ENCODE results near the gene CCDC40. TPM values are rescaled to one million over a fixed set of nuclear protein-coding genes. Genes with fewer than 3 reads are reported as not detected.

The CCDC40 gene
- total RNA-seq, 1 experiment from 2014 or later, result 3.9 TPM

- Histone ChIP-seq H3K27me3 (replicated peaks; ENCODE audit: control insufficient read depth, insufficient read depth, low read length) (no peaks in the 10 kb centered on the region; the same call in 1 of the 2 replicates), H3K9me3 (no peaks in the 10 kb centered on the region), H3K4me1 (peaks cover 9% of the 10 kb centered on the region), H3K4me3 (ENCODE audit: low read depth, low read length) (no peak overlapping the region), H3K36me3 (ENCODE audit: control insufficient read depth, insufficient read depth, low read length) (no peaks in the 10 kb centered on the region)
- no peak for TF ChIP-seq CTCF (IDR thresholded peaks at IDR 0.05; ENCODE audit: insufficient read depth in 1 of 2, low read depth in 1 of 2, low read length in 1 of 2, severe bottlenecking in 1 of 2, unreplicated experiment in 1 of 2)
- POLR2A ChIA-PET, result no interaction called here
- intact Hi-C loops (cut with micrococcal nuclease; ENCODE audit: unreplicated experiment), result no loop called here
- Mint-ChIP-seq H3K27ac (ENCODE audit: unreplicated experiment) (no peak overlapping the region), H3K4me1 (ENCODE audit: low read depth, unreplicated experiment) (peaks cover 1% of the 10 kb centered on the region), H3K4me3 (ENCODE audit: unreplicated experiment) (no peak overlapping the region), H3K9me3 (ENCODE audit: unreplicated experiment) (no peaks in the 10 kb centered on the region), H3K27me3 (ENCODE audit: insufficient read depth, unreplicated experiment) (no peaks in the 10 kb centered on the region), H3K36me3 (ENCODE audit: insufficient read depth, unreplicated experiment) (peaks cover 8% of the 10 kb centered on the region)
- BruUV-seq (replicated peaks), result no TSS peak
- no peak for DNase-seq
- CTCF ChIA-PET, result no interaction called here
These were observed 61.6 kb downstream of the CCDC40 start for GRCh38 chr17:80097844-80098691.

- H3K4me1 ChIP-seq, result peaks cover 9% of the 10 kb centered on the region
- no peak for DNase-seq
- H3K36me3 Mint-ChIP-seq (ENCODE audit: insufficient read depth, unreplicated experiment), result peaks cover 8% of the 10 kb centered on the region
- CTCF ChIA-PET, result no interaction called here
- intact Hi-C loops (cut with micrococcal nuclease; ENCODE audit: unreplicated experiment), result loop anchor here (10.0 kb wide), 1 partner anchor 175 kb away; no protein-coding TSS in a partner anchor
- no peak overlapping the region for H3K27ac Mint-ChIP-seq (ENCODE audit: unreplicated experiment)
- H3K4me3 Mint-ChIP-seq (ENCODE audit: unreplicated experiment), result no peak overlapping the region
- no peak overlapping the region for H3K4me3 ChIP-seq (ENCODE audit: low read depth, low read length)
- POLR2A ChIA-PET, result no interaction called here
- H3K9me3 Mint-ChIP-seq (ENCODE audit: unreplicated experiment), result no peaks in the 10 kb centered on the region
- no peaks in the 10 kb centered on the region; the same call in 1 of the 2 replicates for H3K27me3 ChIP-seq (replicated peaks; ENCODE audit: control insufficient read depth, insufficient read depth, low read length)
- no peaks in the 10 kb centered on the region for H3K9me3 ChIP-seq
- H3K4me1 Mint-ChIP-seq (ENCODE audit: low read depth, unreplicated experiment), result peaks cover 6% of the 10 kb centered on the region
- no peaks in the 10 kb centered on the region for H3K36me3 ChIP-seq (ENCODE audit: control insufficient read depth, insufficient read depth, low read length)
- no peaks in the 10 kb centered on the region for H3K27me3 Mint-ChIP-seq (ENCODE audit: insufficient read depth, unreplicated experiment)
- no peak for TF ChIP-seq CTCF (IDR thresholded peaks at IDR 0.05; ENCODE audit: insufficient read depth in 1 of 2, low read depth in 1 of 2, low read length in 1 of 2, severe bottlenecking in 1 of 2, unreplicated experiment in 1 of 2)
- no TSS peak for BruUV-seq (replicated peaks)
These were observed 63.0 kb downstream of the CCDC40 start for GRCh38 chr17:80099291-80100034.

GRCh38 chr17:80100035-80100323 is 63.5 kb downstream of the CCDC40 start:
- peaks cover 9% of the 10 kb centered on the region for H3K4me1 ChIP-seq
- H3K4me3 ChIP-seq (ENCODE audit: low read depth, low read length), result no peak overlapping the region
- H3K4me3 Mint-ChIP-seq (ENCODE audit: unreplicated experiment), result no peak overlapping the region
- TF ChIP-seq CTCF (IDR thresholded peaks at IDR 0.05; ENCODE audit: insufficient read depth in 1 of 2, low read depth in 1 of 2, low read length in 1 of 2, severe bottlenecking in 1 of 2, unreplicated experiment in 1 of 2), result no peak
- no peaks in the 10 kb centered on the region; the same call in 1 of the 2 replicates for H3K27me3 ChIP-seq (replicated peaks; ENCODE audit: control insufficient read depth, insufficient read depth, low read length)
- intact Hi-C loops (cut with micrococcal nuclease; ENCODE audit: unreplicated experiment), result loop anchor here (10.0 kb wide), 1 partner anchor 175 kb away; no protein-coding TSS in a partner anchor
- ChIA-PET POLR2A (no interaction called here), CTCF (no interaction called here)
- no peak for DNase-seq
- no peaks in the 10 kb centered on the region for H3K9me3 Mint-ChIP-seq (ENCODE audit: unreplicated experiment)
- H3K4me1 Mint-ChIP-seq (ENCODE audit: low read depth, unreplicated experiment), result peaks cover 6% of the 10 kb centered on the region
- H3K36me3 Mint-ChIP-seq (ENCODE audit: insufficient read depth, unreplicated experiment), result peaks cover 8% of the 10 kb centered on the region
- no peak overlapping the region for H3K27ac Mint-ChIP-seq (ENCODE audit: unreplicated experiment)
- no peaks in the 10 kb centered on the region for H3K9me3 ChIP-seq
- no peaks in the 10 kb centered on the region for H3K36me3 ChIP-seq (ENCODE audit: control insufficient read depth, insufficient read depth, low read length)
- H3K27me3 Mint-ChIP-seq (ENCODE audit: insufficient read depth, unreplicated experiment), result no peaks in the 10 kb centered on the region
- BruUV-seq (replicated peaks), result no TSS peak
